H9 (cell line): Measurements from ENCODE around the gene STX16. TPM values are rescaled to one million over a fixed set of nuclear protein-coding genes. Genes with fewer than 3 reads are reported as not detected.

Experiments used
- DNase-seq: peaks from one replicate; pipeline ENCODE4 v3.0.0-alpha.2; 2017
- H2AFZ ChIP-seq: one replicate; pipeline ENCODE4 v1.6.1; 2013; ENCODE audit warnings: mild to moderate bottlenecking, low read length, control low read depth, moderate library complexity
- H2AK5ac ChIP-seq: 2 replicates; pipeline ENCODE4 v1.6.1; 2013; ENCODE audit warnings: low read length, control low read depth, mixed read lengths; ENCODE audit not compliant: insufficient read length
- H2BK120ac ChIP-seq: one replicate; pipeline ENCODE4 v1.6.1; 2013; ENCODE audit warnings: low read depth, mild to moderate bottlenecking, low read length, control low read depth, inconsistent platforms; ENCODE audit not compliant: poor library complexity, severe bottlenecking
- H2BK12ac ChIP-seq: 2 replicates; pipeline ENCODE4 v1.6.1; 2013; ENCODE audit warnings: low read length, control low read depth, mixed read lengths, low read depth; ENCODE audit not compliant: insufficient read length
- H2BK15ac ChIP-seq: 2 replicates; pipeline ENCODE4 v1.6.1; 2013; ENCODE audit warnings: low read depth, low read length, control low read depth
- H2BK20ac ChIP-seq: one replicate; pipeline ENCODE4 v1.6.1; 2013; ENCODE audit warnings: low read depth, mild to moderate bottlenecking, low read length, control low read depth, inconsistent platforms; ENCODE audit not compliant: poor library complexity, severe bottlenecking
- H2BK5ac ChIP-seq: 2 replicates; pipeline ENCODE4 v1.6.1; 2013; ENCODE audit warnings: low read length, control low read depth, mixed read lengths; ENCODE audit not compliant: insufficient read length
- H3K14ac ChIP-seq: 2 replicates; pipeline ENCODE4 v1.6.1; 2013; ENCODE audit warnings: low read length, control low read depth; ENCODE audit not compliant: insufficient read depth
- H3K18ac ChIP-seq: 2 replicates; pipeline ENCODE4 v1.6.1; 2013; ENCODE audit warnings: low read depth, mild to moderate bottlenecking, mixed read lengths, low read length, control low read depth; ENCODE audit not compliant: insufficient read length
- H3K23ac ChIP-seq: 2 replicates; pipeline ENCODE4 v1.6.1; 2013; ENCODE audit warnings: low read length, control low read depth, mixed read lengths, low read depth; ENCODE audit not compliant: insufficient read length
- H3K23me2 ChIP-seq: 2 replicates; pipeline ENCODE4 v1.6.1; 2013; ENCODE audit warnings: low read depth, mild to moderate bottlenecking, mixed read lengths, low read length, control low read depth; ENCODE audit not compliant: insufficient read length, poor library complexity, severe bottlenecking
- H3K27ac ChIP-seq: 2 replicates; pipeline ENCODE4 v1.5.1; 2013; ENCODE audit warnings: low read length, control low read depth, mixed read lengths, low read depth; ENCODE audit not compliant: insufficient read length
- H3K27me3 ChIP-seq: 2 replicates; pipeline ENCODE4 v1.6.1; 2013; ENCODE audit warnings: low read length, control low read depth, inconsistent platforms; ENCODE audit not compliant: insufficient read depth
- H3K4ac ChIP-seq: 2 replicates; pipeline ENCODE4 v1.6.1; 2013; ENCODE audit warnings: low read depth, mild to moderate bottlenecking, control low read depth, inconsistent platforms, low read length, moderate library complexity
- H3K4me1 ChIP-seq: 2 replicates; pipeline ENCODE4 v1.6.1; 2013; ENCODE audit warnings: low read length, control low read depth, inconsistent platforms; ENCODE audit not compliant: insufficient read depth
- H3K4me2 ChIP-seq: 2 replicates; pipeline ENCODE4 v1.6.1; 2013; ENCODE audit warnings: low read length, control low read depth, mixed read lengths; ENCODE audit not compliant: insufficient read length, insufficient read depth
- H3K56ac ChIP-seq: 2 replicates; pipeline ENCODE4 v1.6.1; 2013; ENCODE audit warnings: low read depth, mild to moderate bottlenecking, mixed read lengths, low read length, control low read depth; ENCODE audit not compliant: insufficient read length
- H3K79me1 ChIP-seq: 2 replicates; pipeline ENCODE4 v1.6.1; 2013; ENCODE audit warnings: low read depth, mild to moderate bottlenecking, moderate library complexity, low read length, control low read depth, inconsistent platforms; ENCODE audit not compliant: insufficient read depth, poor library complexity, severe bottlenecking
- H3K79me2 ChIP-seq: 2 replicates; pipeline ENCODE4 v1.6.1; 2013; ENCODE audit warnings: low read length, control low read depth, inconsistent platforms; ENCODE audit not compliant: insufficient read depth
- H3K9ac ChIP-seq: 2 replicates; pipeline ENCODE4 v1.6.1; 2013; ENCODE audit warnings: low read length, control low read depth, mixed read lengths; ENCODE audit not compliant: insufficient read length; ENCODE audit errors: extremely low read depth
- H3K9me3 ChIP-seq: one replicate; pipeline ENCODE4 v1.6.1; 2013; ENCODE audit warnings: low read depth, low read length, inconsistent platforms; ENCODE audit not compliant: control insufficient read depth
- H3T11ph ChIP-seq: one replicate; pipeline ENCODE4 v1.6.1; 2013; ENCODE audit warnings: mild to moderate bottlenecking, low read length, control low read depth, inconsistent platforms
- H4K20me1 ChIP-seq: one replicate; pipeline ENCODE4 v1.6.1; 2013; ENCODE audit not compliant: control insufficient read depth, insufficient read length, insufficient read depth
- H4K5ac ChIP-seq: 2 replicates; pipeline ENCODE4 v1.6.1; 2013; ENCODE audit warnings: low read depth, mild to moderate bottlenecking, mixed read lengths, low read length, control low read depth; ENCODE audit not compliant: insufficient read length
- H4K8ac ChIP-seq: replicated peaks from 2 replicates; pipeline ENCODE4 v1.6.1; 2013; ENCODE audit warnings: low read length, control low read depth, mixed read lengths, low read depth; ENCODE audit not compliant: insufficient read length
- H4K91ac ChIP-seq: 2 replicates; pipeline ENCODE4 v1.6.1; 2013; ENCODE audit warnings: low read depth, mild to moderate bottlenecking, moderate library complexity, mixed read lengths, low read length, control low read depth; ENCODE audit not compliant: insufficient read length
- H3K27ac Mint-ChIP-seq, 3 experiments: 2 replicates in 2 of 3; 3 replicates in 1 of 3; pipeline ENCODE4 v1.8.0; 2020 to 2021; ENCODE audit warnings: mixed read lengths in 3 of 3, mild to moderate bottlenecking in 1 of 3, moderate library complexity in 1 of 3
- H3K27me3 Mint-ChIP-seq: 2 replicates; pipeline ENCODE4 v1.8.0; 2021; ENCODE audit warnings: low read depth, mild to moderate bottlenecking, moderate library complexity, mixed read lengths
- H3K36me3 Mint-ChIP-seq, 3 experiments: 2 replicates in 2 of 3; 3 replicates in 1 of 3; pipeline ENCODE4 v1.8.0; 2020 to 2021; ENCODE audit warnings: low read depth in 3 of 3, mixed read lengths in 3 of 3; ENCODE audit not compliant: insufficient read depth in 1 of 3
- H3K4me1 Mint-ChIP-seq, 2 experiments: 2 replicates each; pipeline ENCODE4 v1.8.0; 2020; ENCODE audit warnings: mixed read lengths in 2 of 2
- H3K4me3 Mint-ChIP-seq, 2 experiments: 2 replicates in 1 of 2; 3 replicates in 1 of 2; pipeline ENCODE4 v1.8.0; 2020 to 2021; ENCODE audit warnings: mild to moderate bottlenecking in 2 of 2, mixed read lengths in 2 of 2, moderate library complexity in 1 of 2
- H3K9me3 Mint-ChIP-seq, 2 experiments: 2 replicates in 1 of 2; 3 replicates in 1 of 2; pipeline ENCODE4 v1.8.0; 2020; ENCODE audit warnings: mild to moderate bottlenecking in 2 of 2, mixed read lengths in 2 of 2, moderate library complexity in 1 of 2
- WGBS: extraction: QIAGEN DNeasy Blood & Tissue Kit; methylation state at CpG from one replicate; pipeline ENCODE4 v1.1.7; 2013; ENCODE audit warnings: missing lambda C conversion rate, low lambda C conversion rate, mixed read lengths; ENCODE audit not compliant: insufficient read length; ENCODE audit errors: extremely low coverage; 5-methylcytosine and 5-hydroxymethylcytosine counted together
- total RNA-seq: library from RNA; stranded (reverse); gene quantifications from 2 replicates; pipeline ENCODE4 v1.2.1, GENCODE V29; 2021
- TF ChIP-seq, protein P1 (sequence below): fragments of 200-600 bp; sonication (generic); conservative IDR thresholded peaks from 3 replicates; pipeline ENCODE4 v1.8.0; 2021; ENCODE audit warnings: antibody characterized with exemption, mild to moderate bottlenecking

Gene STX16
- total RNA-seq, 1 experiment from 2014 or later: 87.8 TPM

DNA sequence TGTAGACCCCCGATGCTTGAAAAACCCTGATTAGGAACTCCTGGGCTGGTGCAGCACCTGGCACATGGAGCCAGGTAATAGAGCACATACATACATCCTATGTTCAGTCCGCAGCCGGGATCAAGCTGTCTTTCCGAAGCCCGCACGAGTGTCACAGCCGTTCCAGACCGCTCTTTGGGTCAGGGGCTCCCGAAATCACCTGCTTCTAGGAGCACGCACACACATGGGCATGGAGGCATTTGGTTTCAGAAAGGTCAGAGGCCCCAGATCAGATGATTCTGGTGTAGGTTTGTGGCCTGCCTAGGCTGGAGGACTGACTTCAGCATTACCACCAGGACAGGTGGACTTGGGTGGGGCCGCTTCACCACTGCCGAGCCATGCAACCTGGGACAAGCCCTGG is 42.1 kb upstream of the STX16 start:
- H3K23me2 ChIP-seq: no peaks in the 10 kb centered on the region
- H3K27ac ChIP-seq: no peak overlapping the region
- H2AFZ ChIP-seq: no peak overlapping the region
- H3K23ac ChIP-seq: no peak overlapping the region
- DNase-seq: no peak
- no peaks in the 10 kb centered on the region; a peak in 1 of 7 replicates for H3K36me3 Mint-ChIP-seq
- no peak overlapping the region for H3K27ac Mint-ChIP-seq
- no peak overlapping the region for H2AK5ac ChIP-seq
- H3K4me1 Mint-ChIP-seq: peaks cover 0 to 4% of the 10 kb centered on the region in 2 experiments; a peak in 3 of 4 replicates
- H4K8ac ChIP-seq: no peak overlapping the region
- no peak overlapping the region for H3K18ac ChIP-seq
- no peak overlapping the region for H3K14ac ChIP-seq
- no peaks in the 10 kb centered on the region for H3K79me2 ChIP-seq
- no CpG with 5 or more reads among the region's 12 CpGs for WGBS
- no peak overlapping the region for H4K91ac ChIP-seq
- no peaks in the 10 kb centered on the region for H3K27me3 ChIP-seq
- TF ChIP-seq, protein P1, sequence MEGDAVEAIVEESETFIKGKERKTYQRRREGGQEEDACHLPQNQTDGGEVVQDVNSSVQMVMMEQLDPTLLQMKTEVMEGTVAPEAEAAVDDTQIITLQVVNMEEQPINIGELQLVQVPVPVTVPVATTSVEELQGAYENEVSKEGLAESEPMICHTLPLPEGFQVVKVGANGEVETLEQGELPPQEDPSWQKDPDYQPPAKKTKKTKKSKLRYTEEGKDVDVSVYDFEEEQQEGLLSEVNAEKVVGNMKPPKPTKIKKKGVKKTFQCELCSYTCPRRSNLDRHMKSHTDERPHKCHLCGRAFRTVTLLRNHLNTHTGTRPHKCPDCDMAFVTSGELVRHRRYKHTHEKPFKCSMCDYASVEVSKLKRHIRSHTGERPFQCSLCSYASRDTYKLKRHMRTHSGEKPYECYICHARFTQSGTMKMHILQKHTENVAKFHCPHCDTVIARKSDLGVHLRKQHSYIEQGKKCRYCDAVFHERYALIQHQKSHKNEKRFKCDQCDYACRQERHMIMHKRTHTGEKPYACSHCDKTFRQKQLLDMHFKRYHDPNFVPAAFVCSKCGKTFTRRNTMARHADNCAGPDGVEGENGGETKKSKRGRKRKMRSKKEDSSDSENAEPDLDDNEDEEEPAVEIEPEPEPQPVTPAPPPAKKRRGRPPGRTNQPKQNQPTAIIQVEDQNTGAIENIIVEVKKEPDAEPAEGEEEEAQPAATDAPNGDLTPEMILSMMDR: no peak
- H2BK5ac ChIP-seq: no peak overlapping the region
- peaks cover 5% of the 10 kb centered on the region for H3K27me3 Mint-ChIP-seq
- no peaks in the 10 kb centered on the region for H4K20me1 ChIP-seq
- H3K9ac ChIP-seq: no peak overlapping the region
- H2BK20ac ChIP-seq: no peak overlapping the region
- no peak overlapping the region for H3K56ac ChIP-seq
- no peak overlapping the region for H3T11ph ChIP-seq
- H4K5ac ChIP-seq: no peak overlapping the region
- no peak overlapping the region for H2BK15ac ChIP-seq
- H2BK120ac ChIP-seq: no peak overlapping the region
- no peak overlapping the region for H3K4me3 Mint-ChIP-seq
- no peak overlapping the region for H2BK12ac ChIP-seq
- no peak overlapping the region for H3K4me2 ChIP-seq
- H3K4ac ChIP-seq: no peak overlapping the region
- H3K4me1 ChIP-seq: no peaks in the 10 kb centered on the region
- peaks cover 0 to 2% of the 10 kb centered on the region in 2 experiments; a peak in 1 of 5 replicates for H3K9me3 Mint-ChIP-seq
- no peaks in the 10 kb centered on the region for H3K9me3 ChIP-seq
- no peaks in the 10 kb centered on the region for H3K79me1 ChIP-seq
